ENCODE measurements around the gene NR0B2. TPM values are rescaled to one million over a fixed set of nuclear protein-coding genes. Genes with fewer than 3 reads are reported as not detected.
A peak's percentile ranks its signal among the peaks of the same experiment; 100 is the strongest.

The NR0B2 gene
- total and polyA plus RNA-seq, 2 of the 13 experiments (the other 11 are each of a cell fraction or from before 2014, with no cell fraction given): 72.5 to 133 TPM

DNA sequence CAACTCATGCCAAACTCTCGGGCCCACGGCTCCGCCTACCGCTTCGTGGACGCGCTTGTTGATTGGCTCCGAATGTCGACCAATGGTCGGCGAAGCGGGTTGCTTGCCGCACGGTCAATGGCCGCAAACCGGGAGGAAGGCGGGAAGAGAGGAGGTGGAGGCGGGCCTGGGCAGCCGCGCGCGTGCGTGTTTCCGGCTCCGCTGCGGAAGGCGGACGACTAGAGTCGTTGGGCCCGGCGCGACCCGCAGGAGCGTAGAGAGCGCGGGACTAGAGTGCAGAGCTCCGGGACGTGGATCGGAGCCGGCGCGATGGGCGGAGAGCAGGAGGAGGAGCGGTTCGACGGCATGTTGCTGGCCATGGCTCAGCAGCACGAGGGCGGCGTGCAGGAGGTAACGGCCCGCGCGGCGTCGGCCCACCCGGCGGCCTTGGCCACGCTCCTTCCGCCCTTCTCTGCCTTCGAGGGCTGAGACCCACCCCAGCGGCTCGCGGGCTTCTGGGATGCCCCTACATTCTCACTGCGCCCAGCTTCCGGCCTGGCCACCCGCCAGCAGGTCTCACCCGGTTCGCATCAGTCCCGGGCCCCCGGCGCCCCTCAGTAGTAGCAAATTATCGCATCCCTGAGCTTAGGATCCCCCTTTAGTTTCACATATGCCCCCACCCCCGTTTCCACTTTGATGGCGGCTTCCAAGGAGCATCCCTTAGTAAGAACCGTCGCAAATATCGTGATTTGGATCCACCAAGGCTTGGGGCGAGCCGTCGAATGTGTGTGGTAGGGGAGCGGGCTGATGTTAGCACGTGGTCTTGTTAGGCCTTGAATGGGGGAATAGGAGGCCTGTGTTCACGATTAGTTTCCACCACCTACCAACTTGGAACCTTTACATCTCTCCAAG, 8.0 kb upstream of the NR0B2 start, which contains the start of gene NUDC (continued):
- TF ChIP-seq, protein P1, sequence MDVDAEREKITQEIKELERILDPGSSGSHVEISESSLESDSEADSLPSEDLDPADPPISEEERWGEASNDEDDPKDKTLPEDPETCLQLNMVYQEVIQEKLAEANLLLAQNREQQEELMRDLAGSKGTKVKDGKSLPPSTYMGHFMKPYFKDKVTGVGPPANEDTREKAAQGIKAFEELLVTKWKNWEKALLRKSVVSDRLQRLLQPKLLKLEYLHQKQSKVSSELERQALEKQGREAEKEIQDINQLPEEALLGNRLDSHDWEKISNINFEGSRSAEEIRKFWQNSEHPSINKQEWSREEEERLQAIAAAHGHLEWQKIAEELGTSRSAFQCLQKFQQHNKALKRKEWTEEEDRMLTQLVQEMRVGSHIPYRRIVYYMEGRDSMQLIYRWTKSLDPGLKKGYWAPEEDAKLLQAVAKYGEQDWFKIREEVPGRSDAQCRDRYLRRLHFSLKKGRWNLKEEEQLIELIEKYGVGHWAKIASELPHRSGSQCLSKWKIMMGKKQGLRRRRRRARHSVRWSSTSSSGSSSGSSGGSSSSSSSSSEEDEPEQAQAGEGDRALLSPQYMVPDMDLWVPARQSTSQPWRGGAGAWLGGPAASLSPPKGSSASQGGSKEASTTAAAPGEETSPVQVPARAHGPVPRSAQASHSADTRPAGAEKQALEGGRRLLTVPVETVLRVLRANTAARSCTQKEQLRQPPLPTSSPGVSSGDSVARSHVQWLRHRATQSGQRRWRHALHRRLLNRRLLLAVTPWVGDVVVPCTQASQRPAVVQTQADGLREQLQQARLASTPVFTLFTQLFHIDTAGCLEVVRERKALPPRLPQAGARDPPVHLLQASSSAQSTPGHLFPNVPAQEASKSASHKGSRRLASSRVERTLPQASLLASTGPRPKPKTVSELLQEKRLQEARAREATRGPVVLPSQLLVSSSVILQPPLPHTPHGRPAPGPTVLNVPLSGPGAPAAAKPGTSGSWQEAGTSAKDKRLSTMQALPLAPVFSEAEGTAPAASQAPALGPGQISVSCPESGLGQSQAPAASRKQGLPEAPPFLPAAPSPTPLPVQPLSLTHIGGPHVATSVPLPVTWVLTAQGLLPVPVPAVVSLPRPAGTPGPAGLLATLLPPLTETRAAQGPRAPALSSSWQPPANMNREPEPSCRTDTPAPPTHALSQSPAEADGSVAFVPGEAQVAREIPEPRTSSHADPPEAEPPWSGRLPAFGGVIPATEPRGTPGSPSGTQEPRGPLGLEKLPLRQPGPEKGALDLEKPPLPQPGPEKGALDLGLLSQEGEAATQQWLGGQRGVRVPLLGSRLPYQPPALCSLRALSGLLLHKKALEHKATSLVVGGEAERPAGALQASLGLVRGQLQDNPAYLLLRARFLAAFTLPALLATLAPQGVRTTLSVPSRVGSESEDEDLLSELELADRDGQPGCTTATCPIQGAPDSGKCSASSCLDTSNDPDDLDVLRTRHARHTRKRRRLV (CRISPR knock-in tag; IDR thresholded peaks at IDR 0.05): peak; percentile 76
- peak; percentile 98; the same call in 1 of the 2 replicates for TF ChIP-seq ZNF333 (CRISPR knock-in tag; IDR thresholded peaks at IDR 0.05; ENCODE audit: borderline replicate concordance)
- TF ChIP-seq THAP11 (CRISPR knock-in tag; IDR thresholded peaks at IDR 0.05): peak; percentile 82
- TF ChIP-seq ZBTB1 (CRISPR knock-in tag; IDR thresholded peaks at IDR 0.05; ENCODE audit: borderline replicate concordance): no peak
- peak; percentile 52; the same call in 1 of the 2 replicates for TF ChIP-seq SNAPC2 (CRISPR knock-in tag; IDR thresholded peaks at IDR 0.05)
- peak; percentile 90 for TF ChIP-seq KMT2B (CRISPR knock-in tag; IDR thresholded peaks at IDR 0.05)
- TF ChIP-seq MTA1 (CRISPR knock-in tag; IDR thresholded peaks at IDR 0.05; ENCODE audit: borderline replicate concordance): peak; percentile 51; the same call in 1 of the 2 replicates
- TF ChIP-seq RBM39 (IDR thresholded peaks at IDR 0.05; ENCODE audit: low read depth, low read length, poor library complexity, severe bottlenecking): peak; percentile 69
- TF ChIP-seq GTF2F1 (IDR thresholded peaks at IDR 0.05; ENCODE audit: low read length): no peak
- TF ChIP-seq BCL6 (CRISPR knock-in tag; IDR thresholded peaks at IDR 0.05): peak; percentile 62
- TF ChIP-seq ARHGAP35 (CRISPR knock-in tag; IDR thresholded peaks at IDR 0.05; ENCODE audit: borderline replicate concordance): peak; percentile 66; the same call in 1 of the 2 replicates
- TF ChIP-seq TAF1 (CRISPR knock-in tag; IDR thresholded peaks at IDR 0.05): peak; percentile 95
- TF ChIP-seq ZSCAN30 (CRISPR knock-in tag; IDR thresholded peaks at IDR 0.05): 0 out of 2 replicates have a peak, but pooled peaks have one; percentile 23
- TF ChIP-seq BHLHE40 (IDR thresholded peaks at IDR 0.05; ENCODE audit: low read length): no peak
- TF ChIP-seq MAFK (conservative IDR thresholded peaks at IDR 0.05 in 1 of 2, IDR thresholded peaks at IDR 0.05 in 1 of 2; ENCODE audit: low read length in 2 of 2): no peak
- TF ChIP-seq, protein P2, sequence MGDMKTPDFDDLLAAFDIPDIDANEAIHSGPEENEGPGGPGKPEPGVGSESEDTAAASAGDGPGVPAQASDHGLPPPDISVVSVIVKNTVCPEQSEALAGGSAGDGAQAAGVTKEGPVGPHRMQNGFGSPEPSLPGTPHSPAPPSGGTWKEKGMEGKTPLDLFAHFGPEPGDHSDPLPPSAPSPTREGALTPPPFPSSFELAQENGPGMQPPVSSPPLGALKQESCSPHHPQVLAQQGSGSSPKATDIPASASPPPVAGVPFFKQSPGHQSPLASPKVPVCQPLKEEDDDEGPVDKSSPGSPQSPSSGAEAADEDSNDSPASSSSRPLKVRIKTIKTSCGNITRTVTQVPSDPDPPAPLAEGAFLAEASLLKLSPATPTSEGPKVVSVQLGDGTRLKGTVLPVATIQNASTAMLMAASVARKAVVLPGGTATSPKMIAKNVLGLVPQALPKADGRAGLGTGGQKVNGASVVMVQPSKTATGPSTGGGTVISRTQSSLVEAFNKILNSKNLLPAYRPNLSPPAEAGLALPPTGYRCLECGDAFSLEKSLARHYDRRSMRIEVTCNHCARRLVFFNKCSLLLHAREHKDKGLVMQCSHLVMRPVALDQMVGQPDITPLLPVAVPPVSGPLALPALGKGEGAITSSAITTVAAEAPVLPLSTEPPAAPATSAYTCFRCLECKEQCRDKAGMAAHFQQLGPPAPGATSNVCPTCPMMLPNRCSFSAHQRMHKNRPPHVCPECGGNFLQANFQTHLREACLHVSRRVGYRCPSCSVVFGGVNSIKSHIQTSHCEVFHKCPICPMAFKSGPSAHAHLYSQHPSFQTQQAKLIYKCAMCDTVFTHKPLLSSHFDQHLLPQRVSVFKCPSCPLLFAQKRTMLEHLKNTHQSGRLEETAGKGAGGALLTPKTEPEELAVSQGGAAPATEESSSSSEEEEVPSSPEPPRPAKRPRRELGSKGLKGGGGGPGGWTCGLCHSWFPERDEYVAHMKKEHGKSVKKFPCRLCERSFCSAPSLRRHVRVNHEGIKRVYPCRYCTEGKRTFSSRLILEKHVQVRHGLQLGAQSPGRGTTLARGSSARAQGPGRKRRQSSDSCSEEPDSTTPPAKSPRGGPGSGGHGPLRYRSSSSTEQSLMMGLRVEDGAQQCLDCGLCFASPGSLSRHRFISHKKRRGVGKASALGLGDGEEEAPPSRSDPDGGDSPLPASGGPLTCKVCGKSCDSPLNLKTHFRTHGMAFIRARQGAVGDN (CRISPR knock-in tag; IDR thresholded peaks at IDR 0.05): peak; percentile 100
- no peak for TF ChIP-seq ZNF484 (CRISPR knock-in tag; IDR thresholded peaks at IDR 0.05; ENCODE audit: borderline replicate concordance, low read depth)
- peak; percentile 90 for TF ChIP-seq DR1 (CRISPR knock-in tag; IDR thresholded peaks at IDR 0.05)

All from HepG2 (cell line).